OCI-LY7 (cell line): ENCODE results near the gene TMEM256. TPM values are rescaled to one million over a fixed set of nuclear protein-coding genes. Genes with fewer than 3 reads are reported as not detected.

Experiments
- BruUV-seq: library from RNA; stranded (reverse); fragments of 400-500 nt; replicated peaks from 2 replicates; lab custom pipeline; 2021; lab: Mats Ljungman, UMichigan
- CTCF ChIA-PET: fragments of 300-600 bp; sonication (Branson Sonifier 250); formaldehyde crosslinking; loops from one replicate; lab custom pipeline; 2022; ENCODE audit warnings: antibody characterized with exemption; ENCODE audit not compliant: unreplicated experiment; lab: Charles Lee
- POLR2A ChIA-PET: fragments of 300-600 bp; sonication (Branson Sonifier 250); formaldehyde crosslinking; loops from one replicate; lab custom pipeline; 2022; ENCODE audit warnings: antibody characterized with exemption; lab: Charles Lee
- DNase-seq: peaks from one replicate; pipeline ENCODE4 v3.0.0-alpha.2; 2015; ENCODE audit warnings: low spot score
- H2AFZ ChIP-seq: fragments of 200-600 bp; sonication (generic), shearing (Covaris generic); 2 replicates; pipeline ENCODE4 v1.6.1; 2014; ENCODE audit warnings: mild to moderate bottlenecking, antibody characterized with exemption, low read length, moderate library complexity
- H3K27ac ChIP-seq: fragments of 200-600 bp; sonication (generic); 2 replicates; pipeline ENCODE4 v1.5.1; 2014; ENCODE audit warnings: mixed run types, low read depth, mild to moderate bottlenecking, moderate library complexity, low read length, inconsistent platforms; ENCODE audit not compliant: poor library complexity, severe bottlenecking
- H3K36me3 ChIP-seq: fragments of 200-600 bp; sonication (generic); 2 replicates; pipeline ENCODE4 v1.6.1; 2014; ENCODE audit warnings: mild to moderate bottlenecking, antibody characterized with exemption, low read length, moderate library complexity, mixed read lengths; ENCODE audit not compliant: insufficient read depth
- H3K4me1 ChIP-seq: fragments of 200-600 bp; sonication (generic); 2 replicates; pipeline ENCODE4 v1.5.1; 2014; ENCODE audit warnings: mild to moderate bottlenecking, low read length; ENCODE audit not compliant: insufficient read depth, poor library complexity, severe bottlenecking
- H3K4me2 ChIP-seq: fragments of 200-600 bp; sonication (generic); 2 replicates; pipeline ENCODE4 v1.6.1; 2014; ENCODE audit warnings: mild to moderate bottlenecking, low read length
- H3K4me3 ChIP-seq: fragments of 200-600 bp; sonication (generic); 2 replicates; pipeline ENCODE4 v1.5.1; 2014; ENCODE audit warnings: mild to moderate bottlenecking, low read depth, low read length; ENCODE audit not compliant: poor library complexity, severe bottlenecking
- H3K79me2 ChIP-seq: fragments of 200-600 bp; sonication (generic); 2 replicates; pipeline ENCODE4 v1.6.1; 2016; ENCODE audit warnings: low read depth, mild to moderate bottlenecking, low read length, moderate library complexity, mixed read lengths; ENCODE audit not compliant: insufficient read depth
- H3K9me2 ChIP-seq: fragments of 200-600 bp; sonication (generic); 2 replicates; pipeline ENCODE4 v1.6.1; 2016; ENCODE audit warnings: mild to moderate bottlenecking, low read length, mixed read lengths; ENCODE audit not compliant: insufficient read depth
- H3K9me3 ChIP-seq: fragments of 200-600 bp; sonication (generic); 2 replicates; pipeline ENCODE4 v1.6.1; 2014; ENCODE audit warnings: mild to moderate bottlenecking, mixed run types, low read length, mixed read lengths
- H4K20me1 ChIP-seq: fragments of 200-600 bp; sonication (generic); 2 replicates; pipeline ENCODE4 v1.6.1; 2014; ENCODE audit warnings: mild to moderate bottlenecking, antibody characterized with exemption, low read length, moderate library complexity, mixed read lengths; ENCODE audit not compliant: insufficient read depth
- EZH2phosphoT487 ChIP-seq: fragments of 200-600 bp; sonication (generic); IDR thresholded peaks from 2 replicates; pipeline ENCODE4 v1.6.1; 2018; ENCODE audit warnings: low read depth, borderline replicate concordance, mild to moderate bottlenecking, mixed run types, antibody characterized with exemption, low read length, moderate library complexity, mixed read lengths
- intact Hi-C: fragments of 100-400 bp; cut with micrococcal nuclease; formaldehyde crosslinking; loops from one replicate; pipeline ENCODE4 v1.10.0; 2022; ENCODE audit not compliant: unreplicated experiment
- total RNA-seq, 2 experiments: library from RNA; depleted of rRNA in 1 of 2; stranded (reverse); fragments of >200 nt in 1 of 2; shearing (Covaris generic) in 1 of 2; gene quantifications; 2 replicates each; pipeline ENCODE4 v1.2.3, GENCODE V29; 2014 to 2022
- TF ChIP-seq, protein P1 (sequence below): fragments of 200-600 bp; sonication (generic); conservative IDR thresholded peaks from 2 replicates; pipeline ENCODE4 v1.5.1; 2014; ENCODE audit warnings: mild to moderate bottlenecking, antibody characterized with exemption, low read length, moderate library complexity, mixed read lengths

The TMEM256 gene
- total RNA-seq, 2 experiments from 2014 or later: 96.6 to 165 TPM

DNA sequence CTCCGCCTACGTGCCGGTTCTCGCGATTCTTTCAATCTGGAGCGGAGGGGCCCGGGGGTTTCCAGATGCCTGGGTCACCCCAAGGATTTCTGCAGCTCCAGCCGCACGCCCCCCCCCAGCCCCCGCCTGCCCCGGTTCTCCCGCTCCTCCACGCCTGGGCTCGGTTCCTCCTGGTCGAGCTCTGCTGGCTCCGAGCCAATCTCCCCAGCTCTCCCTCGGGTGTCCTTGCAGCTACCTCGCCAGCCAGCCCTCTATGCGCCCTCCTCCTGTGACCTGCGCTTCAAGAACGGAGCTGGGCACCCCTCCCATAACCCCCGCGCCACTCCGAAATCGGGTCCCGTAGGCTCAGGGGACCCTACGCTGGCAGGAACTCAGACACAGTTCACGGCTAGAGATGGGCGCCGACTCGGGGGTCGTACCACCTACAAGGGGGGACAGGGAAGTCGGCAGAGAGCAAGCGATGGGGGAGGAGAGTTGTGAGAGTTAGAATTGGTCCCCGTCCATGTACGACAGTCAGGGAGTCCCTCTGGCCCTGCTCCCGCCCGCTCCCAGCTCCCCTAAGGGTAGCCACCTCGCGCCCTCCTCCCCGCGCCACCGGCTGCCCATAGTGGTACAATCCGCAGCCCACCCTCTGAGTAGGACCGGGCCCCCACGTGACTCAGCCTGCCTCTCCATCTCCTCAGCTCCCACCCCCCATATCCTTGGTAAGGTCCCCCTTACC lies 36.4 kb upstream of the TMEM256 start:
- Histone ChIP-seq H3K4me1 (peaks cover 40% of the 10 kb centered on the region), H3K79me2 (peaks cover 4% of the 10 kb centered on the region; the same call in 1 of the 2 replicates), H3K36me3 (no peaks in the 10 kb centered on the region), H3K4me2 (peak overlapping the region; percentile 99), H2AFZ (peak overlapping the region; percentile 39; the same call in 1 of the 2 replicates), H3K4me3 (peak overlapping the region; percentile 63), H3K9me2 (no peaks in the 10 kb centered on the region), H3K9me3 (no peaks in the 10 kb centered on the region), H4K20me1 (no peaks in the 10 kb centered on the region), H3K27ac (no peak overlapping the region)
- BruUV-seq: no TSS peak
- CTCF ChIA-PET: interaction anchor here (0.6 kb wide), 1 partner anchor 313 kb away, joined by 3 read pairs; no protein-coding TSS in a partner anchor
- intact Hi-C loops: no loop called here
- no peak for TF ChIP-seq EZH2phosphoT487
- TF ChIP-seq, protein P1, sequence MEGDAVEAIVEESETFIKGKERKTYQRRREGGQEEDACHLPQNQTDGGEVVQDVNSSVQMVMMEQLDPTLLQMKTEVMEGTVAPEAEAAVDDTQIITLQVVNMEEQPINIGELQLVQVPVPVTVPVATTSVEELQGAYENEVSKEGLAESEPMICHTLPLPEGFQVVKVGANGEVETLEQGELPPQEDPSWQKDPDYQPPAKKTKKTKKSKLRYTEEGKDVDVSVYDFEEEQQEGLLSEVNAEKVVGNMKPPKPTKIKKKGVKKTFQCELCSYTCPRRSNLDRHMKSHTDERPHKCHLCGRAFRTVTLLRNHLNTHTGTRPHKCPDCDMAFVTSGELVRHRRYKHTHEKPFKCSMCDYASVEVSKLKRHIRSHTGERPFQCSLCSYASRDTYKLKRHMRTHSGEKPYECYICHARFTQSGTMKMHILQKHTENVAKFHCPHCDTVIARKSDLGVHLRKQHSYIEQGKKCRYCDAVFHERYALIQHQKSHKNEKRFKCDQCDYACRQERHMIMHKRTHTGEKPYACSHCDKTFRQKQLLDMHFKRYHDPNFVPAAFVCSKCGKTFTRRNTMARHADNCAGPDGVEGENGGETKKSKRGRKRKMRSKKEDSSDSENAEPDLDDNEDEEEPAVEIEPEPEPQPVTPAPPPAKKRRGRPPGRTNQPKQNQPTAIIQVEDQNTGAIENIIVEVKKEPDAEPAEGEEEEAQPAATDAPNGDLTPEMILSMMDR: no peak
- DNase-seq: peak; percentile 58
- POLR2A ChIA-PET: interaction anchor here (0.9 to 1.8 kb wide), 2 partner anchors 12 to 13 kb away, joined by 5 read pairs; no protein-coding TSS in a partner anchor

DNA sequence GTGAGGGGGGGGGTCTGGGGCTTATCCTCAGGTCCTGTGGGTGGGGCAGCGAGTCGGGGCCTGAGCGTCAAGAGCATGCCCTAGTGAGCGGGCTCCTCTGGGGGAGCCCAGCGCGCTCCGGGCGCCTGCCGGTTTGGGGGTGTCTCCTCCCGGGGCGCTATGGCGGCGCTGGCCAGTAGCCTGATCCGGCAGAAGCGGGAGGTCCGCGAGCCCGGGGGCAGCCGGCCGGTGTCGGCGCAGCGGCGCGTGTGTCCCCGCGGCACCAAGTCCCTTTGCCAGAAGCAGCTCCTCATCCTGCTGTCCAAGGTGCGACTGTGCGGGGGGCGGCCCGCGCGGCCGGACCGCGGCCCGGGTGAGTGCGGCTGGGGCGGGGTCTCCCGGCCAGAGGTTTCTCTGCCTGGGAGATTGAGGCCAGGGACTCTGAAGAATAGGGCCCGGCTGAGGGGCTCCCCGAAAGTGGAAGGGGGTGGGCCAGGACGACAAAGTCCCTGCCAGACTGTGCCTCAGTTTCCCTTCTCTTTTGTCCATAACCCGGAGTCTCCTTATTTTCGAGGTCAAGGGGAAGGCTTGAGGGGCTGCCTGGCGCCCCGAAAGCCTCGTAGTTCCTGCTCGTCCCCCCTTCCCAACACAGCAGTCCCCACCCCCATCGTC lies 35.7 kb upstream of the TMEM256 start, which contains the start of gene FGF11:
Gene FGF11 (plus strand): TSS at position 51 of the 651 bp plus-strand sequence. CDS start 109 bp downstream, at position 160.
- Histone ChIP-seq H3K27ac (no peak within 1 kb of the TSS), H3K9me3 (no peaks in the 10 kb centered on the region), H3K9me2 (no peaks in the 10 kb centered on the region), H3K4me2 (peak within 1 kb of the TSS; percentile 99), H2AFZ (peak within 1 kb of the TSS; percentile 39; the same call in 1 of the 2 replicates), H3K4me3 (peak within 1 kb of the TSS; percentile 63), H3K4me1 (peaks cover 40% of the 10 kb centered on the region), H4K20me1 (no peaks in the 10 kb centered on the region), H3K79me2 (peaks cover 4% of the 10 kb centered on the region; the same call in 1 of the 2 replicates), H3K36me3 (no peaks in the 10 kb centered on the region)
- POLR2A ChIA-PET: interaction anchor here (0.9 to 1.8 kb wide), 2 partner anchors 12 kb away, joined by 5 read pairs; no protein-coding TSS in a partner anchor
- CTCF ChIA-PET: interaction anchor here (0.6 kb wide), 1 partner anchor 313 kb away, joined by 3 read pairs; no protein-coding TSS in a partner anchor
- TF ChIP-seq, protein P1: no peak
- TF ChIP-seq EZH2phosphoT487: no peak
- no TSS peak for BruUV-seq
- intact Hi-C loops: loop anchor here (5.0 kb wide), 1 partner anchor 402 kb away; the partner anchor contains the start of gene SLC16A13
- DNase-seq: no peak
